ENCODE data around the gene CLEC4M. TPM values are rescaled to one million over a fixed set of nuclear protein-coding genes. Genes with fewer than 3 reads are reported as not detected.

CLEC4M gene
- total RNA-seq, 6 experiments from 2014 or later: not detected

GRCh38 chr19:7736148-7736547 lies 26.9 kb upstream of the CLEC4M start:
- no peak for DNase-seq
- Mint-ChIP-seq H3K4me3 (no peak overlapping the region), H3K9me3 (no peaks in the 10 kb centered on the region), H3K4me1 (ENCODE audit: low read depth) (no peaks in the 10 kb centered on the region), H3K36me3 (ENCODE audit: low read depth) (no peaks in the 10 kb centered on the region), H3K27ac (no peak overlapping the region), H3K27me3 (ENCODE audit: insufficient read depth) (peaks cover 21% of the 10 kb centered on the region)
- no peak for TF ChIP-seq CTCF (IDR thresholded peaks at IDR 0.05)

GRCh38 chr19:7737215-7737614 lies 25.8 kb upstream of the CLEC4M start:
- no peak for TF ChIP-seq CTCF (IDR thresholded peaks at IDR 0.05)
- DNase-seq: no peak
- no peaks in the 10 kb centered on the region for H3K4me1 Mint-ChIP-seq (ENCODE audit: low read depth)
- H3K9me3 Mint-ChIP-seq: no peaks in the 10 kb centered on the region
- H3K27ac Mint-ChIP-seq: no peak overlapping the region
- H3K27me3 Mint-ChIP-seq (ENCODE audit: insufficient read depth): peaks cover 17% of the 10 kb centered on the region
- no peak overlapping the region for H3K4me3 Mint-ChIP-seq
- no peaks in the 10 kb centered on the region for H3K36me3 Mint-ChIP-seq (ENCODE audit: low read depth)

GRCh38 chr19:7738023-7738422 lies 25.0 kb upstream of the CLEC4M start:
- Mint-ChIP-seq H3K4me3 (no peak overlapping the region), H3K4me1 (ENCODE audit: low read depth) (no peaks in the 10 kb centered on the region), H3K9me3 (no peaks in the 10 kb centered on the region), H3K27me3 (ENCODE audit: insufficient read depth) (peaks cover 18% of the 10 kb centered on the region), H3K36me3 (ENCODE audit: low read depth) (no peaks in the 10 kb centered on the region), H3K27ac (no peak overlapping the region)
- no peak for DNase-seq
- TF ChIP-seq CTCF (IDR thresholded peaks at IDR 0.05): no peak

GRCh38 chr19:7739211-7739755 lies 23.8 kb upstream of the CLEC4M start:
- Mint-ChIP-seq H3K4me1 (ENCODE audit: low read depth) (no peaks in the 10 kb centered on the region), H3K27me3 (ENCODE audit: insufficient read depth) (peaks cover 22% of the 10 kb centered on the region), H3K36me3 (ENCODE audit: low read depth) (no peaks in the 10 kb centered on the region), H3K9me3 (no peaks in the 10 kb centered on the region), H3K4me3 (no peak overlapping the region), H3K27ac (no peak overlapping the region)
- DNase-seq: no peak
- no peak for TF ChIP-seq CTCF (IDR thresholded peaks at IDR 0.05)

GRCh38 chr19:7739801-7740681 lies 23.0 kb upstream of the CLEC4M start:
- DNase-seq: no peak
- peaks cover 22% of the 10 kb centered on the region for H3K27me3 Mint-ChIP-seq (ENCODE audit: insufficient read depth)
- TF ChIP-seq CTCF (IDR thresholded peaks at IDR 0.05): no peak
- H3K9me3 Mint-ChIP-seq: no peaks in the 10 kb centered on the region
- no peak overlapping the region for H3K27ac Mint-ChIP-seq
- no peaks in the 10 kb centered on the region for H3K36me3 Mint-ChIP-seq (ENCODE audit: low read depth)
- no peaks in the 10 kb centered on the region for H3K4me1 Mint-ChIP-seq (ENCODE audit: low read depth)
- H3K4me3 Mint-ChIP-seq: peak overlapping the region; percentile 26; the same call in 1 of the 2 replicates

All from HFFc6 (cell line).